Measurements from ENCODE around the gene CRELD2. TPM values are rescaled to one million over a fixed set of nuclear protein-coding genes. Genes with fewer than 3 reads are reported as not detected.
A peak's percentile ranks its signal among the peaks of the same experiment; 100 is the strongest.

Gene CRELD2
- total and polyA plus RNA-seq, 2 of the 13 experiments (the other 11 are each of a cell fraction or from before 2014, with no cell fraction given) = 17.2 to 44.7 TPM

DNA sequence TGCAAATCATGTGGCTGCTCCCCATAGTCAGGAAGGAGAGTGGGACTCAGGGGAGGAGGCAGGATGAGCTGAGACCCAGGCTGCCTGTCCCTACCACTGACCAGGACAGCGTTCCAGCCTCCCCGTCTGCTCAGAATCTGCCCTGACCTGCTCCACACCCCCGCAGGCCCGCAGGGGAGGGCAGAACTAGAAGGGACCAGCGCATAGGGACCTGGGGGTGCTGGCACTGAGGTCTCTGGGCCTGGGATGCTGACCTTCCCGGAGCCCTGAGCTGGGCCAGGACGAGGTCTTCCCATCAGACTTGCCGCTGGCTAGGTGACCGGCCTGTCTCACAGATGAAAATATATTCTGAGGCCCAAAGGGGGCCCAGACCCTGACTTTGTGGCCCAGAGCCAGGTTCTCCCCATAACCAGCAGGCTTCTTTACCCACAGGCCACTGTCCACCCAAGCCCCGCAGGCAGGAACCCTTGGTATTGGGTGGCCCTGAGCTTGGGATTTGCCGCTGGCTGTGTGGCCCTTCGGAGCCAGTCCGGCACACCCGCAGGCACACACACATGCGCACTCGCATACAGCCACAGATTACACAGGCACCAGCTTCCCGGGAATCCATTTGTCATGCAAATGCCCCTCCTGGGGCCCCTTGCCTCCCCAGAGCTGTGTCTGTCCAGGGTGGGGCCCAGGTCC is 28.3 kb downstream of the CRELD2 start (continued):
- TF ChIP-seq, protein P1, sequence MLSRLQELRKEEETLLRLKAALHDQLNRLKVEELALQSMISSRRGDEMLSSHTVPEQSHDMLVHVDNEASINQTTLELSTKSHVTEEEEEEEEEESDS (CRISPR knock-in tag; IDR thresholded peaks at IDR 0.05; ENCODE audit: borderline replicate concordance) = no peak
- TF ChIP-seq GABPB1 (CRISPR knock-in tag; IDR thresholded peaks at IDR 0.05) = 0 out of 2 replicates have a peak, but pooled peaks have one; percentile 29
- TF ChIP-seq TAF1 (CRISPR knock-in tag; IDR thresholded peaks at IDR 0.05) = peak; percentile 45; the same call in 1 of the 2 replicates
- peak; percentile 62; the same call in 1 of the 2 replicates for TF ChIP-seq DRAP1 (CRISPR knock-in tag; IDR thresholded peaks at IDR 0.05)
- TF ChIP-seq, protein P2, sequence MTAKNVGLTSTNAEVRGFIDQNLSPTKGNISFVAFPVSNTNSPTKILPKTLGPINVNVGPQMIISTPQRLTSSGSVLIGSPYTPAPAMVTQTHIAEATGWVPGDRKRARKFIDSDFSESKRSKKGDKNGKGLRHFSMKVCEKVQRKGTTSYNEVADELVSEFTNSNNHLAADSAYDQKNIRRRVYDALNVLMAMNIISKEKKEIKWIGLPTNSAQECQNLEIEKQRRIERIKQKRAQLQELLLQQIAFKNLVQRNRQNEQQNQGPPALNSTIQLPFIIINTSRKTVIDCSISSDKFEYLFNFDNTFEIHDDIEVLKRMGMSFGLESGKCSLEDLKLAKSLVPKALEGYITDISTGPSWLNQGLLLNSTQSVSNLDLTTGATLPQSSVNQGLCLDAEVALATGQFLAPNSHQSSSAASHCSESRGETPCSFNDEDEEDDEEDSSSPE (CRISPR knock-in tag; IDR thresholded peaks at IDR 0.05) = no peak
- TF ChIP-seq, protein P3, sequence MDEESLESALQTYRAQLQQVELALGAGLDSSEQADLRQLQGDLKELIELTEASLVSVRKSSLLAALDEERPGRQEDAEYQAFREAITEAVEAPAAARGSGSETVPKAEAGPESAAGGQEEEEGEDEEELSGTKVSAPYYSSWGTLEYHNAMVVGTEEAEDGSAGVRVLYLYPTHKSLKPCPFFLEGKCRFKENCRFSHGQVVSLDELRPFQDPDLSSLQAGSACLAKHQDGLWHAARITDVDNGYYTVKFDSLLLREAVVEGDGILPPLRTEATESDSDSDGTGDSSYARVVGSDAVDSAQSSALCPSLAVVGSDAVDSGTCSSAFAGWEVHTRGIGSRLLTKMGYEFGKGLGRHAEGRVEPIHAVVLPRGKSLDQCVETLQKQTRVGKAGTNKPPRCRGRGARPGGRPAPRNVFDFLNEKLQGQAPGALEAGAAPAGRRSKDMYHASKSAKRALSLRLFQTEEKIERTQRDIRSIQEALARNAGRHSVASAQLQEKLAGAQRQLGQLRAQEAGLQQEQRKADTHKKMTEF (CRISPR knock-in tag; IDR thresholded peaks at IDR 0.05) = peak; percentile 56; the same call in 1 of the 2 replicates
- TF ChIP-seq KLF16 (CRISPR knock-in tag; IDR thresholded peaks at IDR 0.05) = 0 out of 4 replicates have a peak, but pooled peaks of 1 of the 2 experiments have one; percentile 30
- 0 out of 2 replicates have a peak, but pooled peaks have one; percentile 44 for TF ChIP-seq ZNF556 (CRISPR knock-in tag; IDR thresholded peaks at IDR 0.05; ENCODE audit: borderline replicate concordance)
- TF ChIP-seq SSRP1 (CRISPR knock-in tag; IDR thresholded peaks at IDR 0.05) = no peak
- peak; percentile 26; the same call in 1 of the 2 replicates for TF ChIP-seq ZNF790 (CRISPR knock-in tag; IDR thresholded peaks at IDR 0.05; ENCODE audit: borderline replicate concordance)
- TF ChIP-seq TEAD3 (CRISPR knock-in tag; optimal IDR thresholded peaks at IDR 0.05; ENCODE audit: borderline replicate concordance) = peak; percentile 31
- TF ChIP-seq SRSF9 (IDR thresholded peaks at IDR 0.05; ENCODE audit: borderline replicate concordance, insufficient read depth, low read depth, low read length, poor library complexity, severe bottlenecking) = no peak
- 0 out of 2 replicates have a peak, but pooled peaks have one; percentile 31 for TF ChIP-seq ELF1 (CRISPR knock-in tag; IDR thresholded peaks at IDR 0.05)
- TF ChIP-seq, protein P4, sequence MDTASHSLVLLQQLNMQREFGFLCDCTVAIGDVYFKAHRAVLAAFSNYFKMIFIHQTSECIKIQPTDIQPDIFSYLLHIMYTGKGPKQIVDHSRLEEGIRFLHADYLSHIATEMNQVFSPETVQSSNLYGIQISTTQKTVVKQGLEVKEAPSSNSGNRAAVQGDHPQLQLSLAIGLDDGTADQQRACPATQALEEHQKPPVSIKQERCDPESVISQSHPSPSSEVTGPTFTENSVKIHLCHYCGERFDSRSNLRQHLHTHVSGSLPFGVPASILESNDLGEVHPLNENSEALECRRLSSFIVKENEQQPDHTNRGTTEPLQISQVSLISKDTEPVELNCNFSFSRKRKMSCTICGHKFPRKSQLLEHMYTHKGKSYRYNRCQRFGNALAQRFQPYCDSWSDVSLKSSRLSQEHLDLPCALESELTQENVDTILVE (CRISPR knock-in tag; IDR thresholded peaks at IDR 0.05) = no peak
- TF ChIP-seq SAP130 (CRISPR knock-in tag; IDR thresholded peaks at IDR 0.05; ENCODE audit: low read depth) = peak; percentile 77
- no peak for TF ChIP-seq ZNF282 (IDR thresholded peaks at IDR 0.05; ENCODE audit: partially characterized antibody)
- 0 out of 2 replicates have a peak, but pooled peaks have one; percentile 23 for TF ChIP-seq ZNF800 (CRISPR knock-in tag; IDR thresholded peaks at IDR 0.05)
- no peak for TF ChIP-seq ETV6 (CRISPR knock-in tag; conservative IDR thresholded peaks at IDR 0.05)
- TF ChIP-seq, protein P5, sequence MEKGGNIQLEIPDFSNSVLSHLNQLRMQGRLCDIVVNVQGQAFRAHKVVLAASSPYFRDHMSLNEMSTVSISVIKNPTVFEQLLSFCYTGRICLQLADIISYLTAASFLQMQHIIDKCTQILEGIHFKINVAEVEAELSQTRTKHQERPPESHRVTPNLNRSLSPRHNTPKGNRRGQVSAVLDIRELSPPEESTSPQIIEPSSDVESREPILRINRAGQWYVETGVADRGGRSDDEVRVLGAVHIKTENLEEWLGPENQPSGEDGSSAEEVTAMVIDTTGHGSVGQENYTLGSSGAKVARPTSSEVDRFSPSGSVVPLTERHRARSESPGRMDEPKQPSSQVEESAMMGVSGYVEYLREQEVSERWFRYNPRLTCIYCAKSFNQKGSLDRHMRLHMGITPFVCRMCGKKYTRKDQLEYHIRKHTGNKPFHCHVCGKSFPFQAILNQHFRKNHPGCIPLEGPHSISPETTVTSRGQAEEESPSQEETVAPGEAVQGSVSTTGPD (CRISPR knock-in tag; IDR thresholded peaks at IDR 0.05) = no peak
- no peak for TF ChIP-seq MTF1 (CRISPR knock-in tag; IDR thresholded peaks at IDR 0.05)
- no peak for TF ChIP-seq NCOA1 (CRISPR knock-in tag; IDR thresholded peaks at IDR 0.05)
- TF ChIP-seq YY1 (IDR thresholded peaks at IDR 0.05; ENCODE audit: insufficient read depth, insufficient replicate concordance, low read depth, low read length) = peak; percentile 38

Data from HepG2 (cell line).